NCI-H1930 (cell line): ENCODE results near the gene PLCH2.
"Not testable (repeated sequence)": the region's sequence is repeated elsewhere in the genome, so short reads cannot be mapped to it uniquely, and the experiment has no call there.

ENCODE experiments used
- DNase-seq, 2 experiments: peaks; one replicate each; lab custom pipeline; 2025; lab: John Stamatoyannopoulos, UW

PLCH2 gene

DNA sequence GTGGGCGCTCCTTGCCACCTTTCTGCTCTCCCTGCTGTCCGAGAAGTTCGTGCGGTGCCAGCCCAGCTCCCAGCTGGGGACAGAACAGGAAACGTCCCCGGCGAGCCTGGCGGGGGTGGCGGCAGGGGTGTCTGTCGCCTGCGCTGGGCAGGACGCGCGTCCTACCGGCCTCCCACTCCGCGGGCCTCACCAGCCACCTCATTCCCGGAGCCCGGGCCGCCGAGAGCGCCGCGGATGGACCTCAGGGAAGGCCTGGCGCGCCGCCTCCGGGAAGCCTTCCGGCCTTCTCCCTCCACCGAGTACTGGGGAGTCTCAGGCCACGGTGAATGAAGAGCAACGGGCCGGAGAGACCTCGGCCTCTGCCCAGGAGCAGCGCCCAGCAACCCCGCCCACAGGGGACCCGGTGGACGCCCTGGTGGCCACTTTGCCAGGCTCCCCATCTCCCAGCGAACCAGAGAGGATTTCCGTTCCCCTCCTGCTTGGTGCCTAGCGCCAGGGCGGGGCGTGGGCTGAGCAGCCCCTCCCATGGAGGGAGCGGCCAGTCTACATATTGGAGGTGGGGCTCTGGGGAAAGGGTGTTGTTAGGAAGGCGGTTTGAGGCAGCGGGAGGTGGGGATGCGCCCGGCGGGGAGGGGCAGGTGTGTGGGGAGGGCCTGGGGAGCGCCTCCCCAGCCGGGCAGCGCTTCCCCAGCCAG is 70.6 kb downstream of the PLCH2 start:
- DNase-seq = no peak

DNA sequence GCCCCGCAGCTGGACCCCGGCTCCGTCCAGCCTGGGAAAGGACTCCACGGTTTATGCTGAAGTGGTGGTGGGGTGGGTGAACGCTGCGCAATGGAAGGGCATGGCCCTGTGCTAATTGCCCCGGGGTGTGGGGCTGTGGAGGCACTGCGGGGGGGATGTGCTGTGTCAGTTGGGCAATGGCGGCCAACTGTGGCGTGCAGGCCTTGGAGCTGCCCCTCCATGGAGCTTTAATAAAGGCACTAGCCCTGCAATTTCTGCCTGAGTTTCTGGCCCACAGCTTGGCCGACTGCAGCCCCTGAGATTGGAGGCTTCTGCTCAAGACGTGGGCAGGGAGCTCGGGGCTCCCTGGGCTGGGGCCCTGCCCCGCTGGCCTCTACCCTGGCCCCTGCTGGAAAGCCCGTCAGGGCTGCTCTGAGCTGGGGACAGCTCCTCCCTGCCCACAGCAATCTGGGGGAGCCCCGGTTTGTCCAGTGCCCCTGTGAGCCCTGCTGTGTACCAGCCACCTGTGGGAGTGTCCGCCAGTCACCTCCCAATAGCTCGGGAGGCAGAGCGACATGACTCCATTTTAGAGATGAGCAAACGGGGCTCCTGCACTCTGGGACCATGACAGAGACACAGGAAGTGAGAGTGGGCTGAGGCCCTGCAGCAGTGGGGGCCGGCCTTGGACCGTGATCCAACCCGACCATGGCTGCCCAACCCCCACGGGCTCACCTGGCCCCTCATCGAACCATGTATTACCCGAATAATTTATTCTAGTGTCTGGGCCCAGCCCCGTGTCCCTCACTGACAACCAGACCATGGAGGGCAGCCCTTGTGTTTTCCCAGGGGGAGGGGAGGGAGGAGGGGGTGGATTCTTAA is 71.3 kb downstream of the PLCH2 start:
- no peak for DNase-seq

DNA sequence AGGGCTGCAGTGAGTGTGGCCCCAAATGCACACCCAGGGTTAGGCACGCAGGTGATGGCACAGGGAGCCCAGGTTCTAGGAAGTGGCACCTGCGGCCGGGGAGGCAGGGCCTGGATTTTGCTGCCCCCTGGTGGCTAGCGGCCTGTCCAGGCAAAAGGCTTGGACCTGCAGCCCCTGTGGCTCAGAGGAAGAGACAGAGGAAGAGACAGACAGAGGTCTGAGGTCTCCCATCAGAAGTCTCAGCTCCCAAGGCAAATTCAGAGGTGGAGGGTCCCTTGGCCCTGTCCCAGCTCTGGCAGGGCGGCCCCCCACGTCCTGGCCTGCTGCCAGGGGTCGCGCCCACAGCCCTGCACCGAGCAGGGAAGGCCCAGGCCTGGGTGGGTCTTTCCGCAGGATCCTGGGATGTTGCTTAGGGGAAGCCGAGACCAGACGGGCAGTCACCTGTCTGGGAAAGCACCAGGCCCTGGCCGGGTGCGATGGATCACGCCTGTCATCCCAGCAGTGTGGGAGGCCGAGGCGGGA is 72.0 kb downstream of the PLCH2 start:
- peak in 1 of 2 experiments; percentile 63 for DNase-seq

DNA sequence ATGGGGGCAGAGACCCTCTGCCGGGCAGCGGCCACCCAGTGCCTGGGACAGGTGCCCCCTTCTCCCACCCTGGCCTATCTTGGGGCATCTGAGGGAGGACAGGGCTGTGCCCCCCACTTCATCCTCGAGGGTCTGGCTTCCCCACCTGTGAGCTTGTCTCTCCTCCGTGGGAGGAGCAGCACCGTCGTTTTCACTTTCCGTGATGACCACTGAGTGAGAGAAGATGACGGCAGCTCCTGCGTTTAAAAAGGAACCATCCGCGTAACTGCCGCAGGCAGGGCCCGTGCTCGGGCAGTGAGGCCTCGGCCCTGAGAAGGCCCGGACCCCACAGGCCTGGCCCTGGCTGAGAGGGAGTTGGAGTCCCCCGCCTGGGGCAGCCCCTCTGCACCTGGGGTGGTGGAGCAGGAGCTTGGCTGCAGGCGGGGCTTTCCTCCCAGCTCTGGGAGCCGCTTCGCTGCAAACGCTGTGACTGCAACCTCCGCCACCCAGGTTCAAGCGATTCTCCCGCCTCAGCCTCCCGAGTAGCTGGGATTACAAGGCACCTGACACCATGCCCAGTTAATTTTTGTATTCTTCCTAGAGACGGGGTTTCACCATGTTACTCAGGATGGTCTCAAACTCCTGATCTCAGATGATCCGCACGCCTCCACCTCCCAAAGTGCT is 73.4 kb downstream of the PLCH2 start:
- DNase-seq = not testable (repeated sequence)

DNA sequence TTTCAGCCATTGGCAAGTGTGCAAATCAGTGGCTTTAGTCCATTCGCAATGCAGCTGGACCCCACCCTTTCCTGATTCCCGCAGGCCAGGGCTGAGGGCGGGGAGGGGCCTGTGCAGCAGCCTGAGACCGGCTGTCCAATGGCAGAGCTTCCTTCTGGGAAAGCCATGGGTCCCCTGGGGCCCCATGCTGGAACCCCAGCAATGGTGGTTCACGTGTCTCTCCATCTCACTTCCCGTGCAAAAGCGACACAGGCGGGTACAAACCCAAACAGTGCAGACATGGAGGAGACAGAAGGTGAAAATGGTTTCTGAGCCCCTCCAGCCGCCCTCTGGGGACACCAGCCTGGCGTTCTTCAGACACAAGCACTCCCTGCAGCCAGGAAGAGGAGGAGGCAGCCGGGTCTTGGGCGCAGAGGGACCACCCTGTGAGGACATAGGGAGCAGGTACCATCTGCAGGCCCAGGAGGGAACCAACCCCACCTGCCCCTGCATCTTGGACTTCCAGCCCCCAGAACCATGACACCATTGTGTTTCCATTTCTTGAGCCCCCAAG is 74.3 kb downstream of the PLCH2 start:
- not testable (repeated sequence) for DNase-seq

DNA sequence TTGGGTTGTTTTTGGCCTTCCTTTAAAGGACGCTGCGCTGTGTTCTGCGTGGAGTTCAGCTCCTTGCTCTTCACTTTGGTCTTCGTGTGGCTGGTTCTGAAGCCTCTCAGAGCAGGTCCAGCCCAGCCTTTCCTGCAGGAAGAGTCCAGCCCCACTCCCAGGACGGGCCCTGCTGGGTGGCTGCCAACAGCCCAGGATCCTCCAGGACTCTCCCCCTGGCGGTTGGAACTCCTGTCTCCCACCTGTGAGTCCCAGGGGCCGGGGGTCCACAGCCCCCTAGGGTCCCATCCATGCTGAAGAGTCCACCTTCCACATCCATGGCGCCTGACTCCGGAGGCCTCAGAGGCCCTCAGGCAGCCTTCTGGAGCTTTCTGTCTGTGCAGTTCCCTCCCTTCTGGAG is 75.5 kb downstream of the PLCH2 start:
- DNase-seq = not testable (repeated sequence)

DNA sequence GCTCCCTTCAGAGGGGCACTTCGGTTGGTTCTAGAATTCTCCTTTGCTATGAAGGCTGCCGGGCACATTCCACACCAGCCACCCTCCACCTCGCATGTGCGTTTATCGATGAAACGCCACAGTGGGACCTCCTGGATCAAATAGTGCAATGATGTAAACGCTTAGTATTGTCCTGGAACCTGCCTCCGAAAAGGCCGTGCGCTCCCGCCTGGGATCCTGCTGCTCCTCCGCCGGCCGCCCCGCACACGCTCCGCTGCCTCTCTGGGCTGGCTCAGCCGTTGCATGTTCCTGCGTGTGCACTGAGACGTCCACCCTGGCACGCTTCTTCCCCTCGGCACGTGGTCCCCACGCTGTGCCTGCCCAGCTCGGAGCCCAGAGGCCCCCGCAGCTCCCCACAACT is 76.1 kb downstream of the PLCH2 start:
- no peak for DNase-seq

DNA sequence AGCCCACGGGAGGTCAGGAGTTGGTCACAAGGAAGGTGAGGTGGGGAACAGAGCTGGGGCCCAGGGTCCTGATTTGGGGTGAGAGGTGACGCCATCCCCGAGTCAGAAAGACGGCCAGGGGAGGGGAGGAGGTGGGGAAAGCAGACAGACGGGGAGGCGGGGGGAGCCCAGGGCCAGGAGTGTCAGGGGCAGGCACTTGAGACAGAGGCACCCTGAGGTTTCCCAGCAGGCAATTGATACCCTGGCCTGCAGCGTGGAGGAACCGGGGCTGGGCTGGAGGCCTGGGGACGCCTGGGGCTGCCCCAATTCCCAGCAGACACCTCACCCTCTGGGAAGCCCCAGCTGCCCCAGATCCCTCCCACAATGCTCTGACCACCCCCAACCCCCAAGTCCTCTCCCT is 77.0 kb downstream of the PLCH2 start:
- DNase-seq = not testable (repeated sequence)

DNA sequence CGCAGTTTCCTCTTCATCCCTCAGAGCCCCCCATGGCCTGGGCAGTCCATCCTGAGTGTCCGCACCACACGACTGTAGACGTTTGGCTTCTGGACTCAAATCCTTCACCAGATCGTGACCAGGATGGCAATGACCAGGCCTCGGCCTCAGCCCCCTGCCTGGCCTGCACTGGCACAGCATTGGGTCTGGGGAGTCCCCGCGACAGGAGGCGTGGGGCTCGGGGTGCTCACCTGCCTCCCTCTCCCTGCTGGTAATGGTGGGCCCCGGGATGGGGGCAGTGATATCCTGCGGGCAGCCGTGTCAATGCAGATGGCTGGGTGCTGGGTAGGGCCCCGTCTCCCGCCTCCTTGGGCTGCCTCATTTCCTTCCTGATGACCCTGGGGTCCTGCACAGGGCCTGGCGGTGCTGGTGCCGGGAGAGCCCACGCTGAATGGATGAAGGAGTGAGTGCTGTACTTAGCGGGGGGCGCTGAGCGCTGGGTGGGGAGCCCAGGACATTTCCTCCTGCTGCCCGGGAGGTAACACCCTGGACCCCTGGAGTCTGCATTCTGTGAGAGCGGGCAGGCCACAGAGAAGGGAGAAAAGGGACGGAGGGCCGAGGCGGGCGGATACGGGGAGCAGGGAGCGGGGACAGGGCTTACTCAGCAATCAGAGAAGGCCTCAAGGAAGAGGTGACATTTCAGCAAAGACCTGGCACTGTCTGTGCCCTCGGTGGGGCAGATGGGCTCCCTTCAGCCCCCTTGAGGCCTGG is 78.0 kb downstream of the PLCH2 start:
- no peak for DNase-seq

DNA sequence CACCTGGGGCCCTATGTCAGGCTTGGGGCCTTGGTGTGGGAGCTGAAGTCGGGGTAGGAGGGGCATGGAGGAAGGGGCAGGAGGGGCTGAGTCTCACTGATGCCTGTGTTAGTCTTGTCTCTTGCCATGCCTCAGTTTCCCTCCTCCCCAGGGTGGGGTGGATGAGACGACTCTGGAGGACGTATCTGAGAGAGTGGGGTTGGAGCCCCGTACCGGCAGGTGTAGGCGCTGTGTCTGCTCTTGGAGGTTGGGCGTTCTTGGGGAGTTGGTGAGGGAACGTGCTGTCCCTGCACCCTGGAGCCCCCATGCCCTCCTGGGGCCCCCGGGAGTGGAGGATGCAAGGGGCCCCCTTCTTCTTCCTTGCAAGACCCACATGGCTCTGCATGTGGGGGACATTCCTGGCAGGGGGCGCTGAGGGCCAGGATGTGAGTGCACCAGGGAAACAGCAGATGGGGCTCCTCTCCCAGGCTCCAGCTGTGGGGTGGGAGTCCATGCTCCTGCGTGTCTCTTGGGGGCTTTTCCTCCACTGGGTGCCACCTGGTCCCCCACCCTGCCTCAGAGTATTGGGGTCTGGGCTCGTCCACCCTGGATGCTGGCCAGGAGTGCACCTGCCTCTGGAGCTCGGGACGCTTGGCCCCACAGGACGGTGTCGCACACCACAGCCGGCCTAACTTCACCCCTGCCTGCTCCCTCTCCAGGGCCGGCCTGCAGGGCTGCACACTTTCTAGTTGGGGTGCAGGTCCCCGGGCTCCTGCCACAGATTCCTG is 78.7 kb downstream of the PLCH2 start:
- DNase-seq = no peak
